Endothelial cell of umbilical vein (primary cell): ENCODE results near the gene SAT2. TPM values are rescaled to one million over a fixed set of nuclear protein-coding genes. Genes with fewer than 3 reads are reported as not detected.

ENCODE experiments used
- BruUV-seq: library from RNA; stranded (reverse); fragments of 400-500 nt; replicated peaks from 2 replicates; lab custom pipeline; 2021; lab: Mats Ljungman, UMichigan
- CTCF ChIA-PET: fragments of 300-600, 350-600 bp; sonication (Branson Sonifier 250); formaldehyde crosslinking; loops from one replicate; lab custom pipeline; 2021; ENCODE audit warnings: antibody characterized with exemption, inconsistent platforms; lab: Charles Lee
- POLR2A ChIA-PET: fragments of 300-600, 350-600 bp; sonication (Branson Sonifier 250); formaldehyde crosslinking; loops from one replicate; lab custom pipeline; 2021; ENCODE audit warnings: antibody characterized with exemption, inconsistent platforms; lab: Charles Lee
- DNase-seq: peaks from one replicate; pipeline ENCODE4 v3.0.0-alpha.2; 2011; ENCODE audit warnings: low read depth, low spot score
- FAIRE-seq: peaks from 2 replicates; lab custom pipeline; 2011; peaks lifted over from hg19 to GRCh38; lab: Jason Lieb, UNC
- H2AFZ ChIP-seq: 2 replicates; pipeline ENCODE4 v1.6.0; 2012; ENCODE audit warnings: low read depth, low read length, control low read depth, inconsistent platforms
- H3K27ac ChIP-seq: 2 replicates; pipeline ENCODE4 v1.5.1; 2011; ENCODE audit warnings: low read depth, mild to moderate bottlenecking, control low read depth, low read length, moderate library complexity; ENCODE audit not compliant: insufficient read depth
- H3K27me3 ChIP-seq, 2 experiments: 2 replicates each; pipeline versions ENCODE4 v1.6.0 to v1.6.1; 2011; ENCODE audit warnings: low read length in 2 of 2, mixed read lengths in 1 of 2; ENCODE audit not compliant: control insufficient read depth in 2 of 2, insufficient read depth in 2 of 2
- H3K36me3 ChIP-seq, 2 experiments: 2 replicates in 1 of 2; 3 replicates in 1 of 2; pipeline ENCODE4 v1.5.1; 2011; ENCODE audit warnings: low read length in 2 of 2, mild to moderate bottlenecking in 1 of 2, moderate library complexity in 1 of 2; ENCODE audit not compliant: control insufficient read depth in 2 of 2, insufficient read depth in 2 of 2; ENCODE audit errors: extremely low read depth in 1 of 2
- H3K4me1 ChIP-seq: 3 replicates; pipeline ENCODE4 v1.5.1; 2011; ENCODE audit warnings: mild to moderate bottlenecking, low read length; ENCODE audit not compliant: control insufficient read depth, insufficient read depth; ENCODE audit errors: extremely low read depth
- H3K4me2 ChIP-seq: 2 replicates; pipeline ENCODE4 v1.6.1; 2011; ENCODE audit warnings: low read length, control low read depth, mixed read lengths; ENCODE audit not compliant: insufficient read depth
- H3K4me3 ChIP-seq, 3 experiments: fragments of 200-600 bp in 1 of 3; sonication (generic), shearing (Covaris generic) in 1 of 3; replicated peaks in 1 of 3; 2 replicates each; pipeline ENCODE4 v1.5.1; 2011 to 2016; ENCODE audit warnings: control low read depth in 3 of 3, low read length in 3 of 3, mild to moderate bottlenecking in 2 of 3, inconsistent platforms in 1 of 3, low read depth in 1 of 3, moderate library complexity in 1 of 3; ENCODE audit not compliant: insufficient read depth in 1 of 3
- H3K79me2 ChIP-seq: 2 replicates; pipeline ENCODE4 v1.6.0; 2012; ENCODE audit warnings: low read length, inconsistent platforms; ENCODE audit not compliant: control insufficient read depth, insufficient read depth
- H3K9ac ChIP-seq: replicated peaks from 2 replicates; pipeline ENCODE3; 2011; ENCODE audit warnings: low read length, control low read depth; ENCODE audit not compliant: insufficient read depth; ENCODE audit errors: extremely low read depth
- H3K9me1 ChIP-seq: replicated peaks from 3 replicates; pipeline ENCODE4 v1.6.0; 2011; ENCODE audit warnings: mild to moderate bottlenecking, low read length; ENCODE audit not compliant: control insufficient read depth, insufficient read depth; ENCODE audit errors: extremely low read depth
- H3K9me3 ChIP-seq: replicated peaks from 2 replicates; pipeline ENCODE4 v1.5.1; 2012; ENCODE audit warnings: low read length, inconsistent platforms; ENCODE audit not compliant: control insufficient read depth, insufficient read depth
- H4K20me1 ChIP-seq: replicated peaks from 2 replicates; pipeline ENCODE3; 2011; ENCODE audit warnings: mild to moderate bottlenecking, low read length; ENCODE audit not compliant: control insufficient read depth, insufficient read depth; ENCODE audit errors: extremely low read depth
- CTCF ChIP-seq, 2 donors: IDR thresholded peaks; 1 replicate in 1 of 2; 2 replicates in 1 of 2; pipeline ENCODE4 v1.5.1; 2011; ENCODE audit warnings: low read length in 2 of 2, mild to moderate bottlenecking in 2 of 2, moderate library complexity in 2 of 2, control low read depth in 1 of 2, inconsistent platforms in 1 of 2, low read depth in 1 of 2; ENCODE audit not compliant: insufficient read depth in 1 of 2; ENCODE audit errors: extremely low read depth in 1 of 2
- EZH2 ChIP-seq: IDR thresholded peaks from 2 replicates; pipeline ENCODE4 v1.6.1; 2012; ENCODE audit warnings: borderline replicate concordance, low read depth, mild to moderate bottlenecking, moderate library complexity, low read length, inconsistent platforms; ENCODE audit not compliant: severe bottlenecking
- FOS ChIP-seq: IDR thresholded peaks from 2 replicates; pipeline ENCODE4 v1.6.1; 2011; ENCODE audit warnings: mild to moderate bottlenecking, low read length, moderate library complexity, borderline replicate concordance; ENCODE audit not compliant: insufficient read depth
- GATA2 ChIP-seq: IDR thresholded peaks from 2 replicates; pipeline ENCODE4 v1.7.0; 2011; ENCODE audit warnings: low read depth, mild to moderate bottlenecking, moderate library complexity, mixed read lengths, low read length; ENCODE audit not compliant: insufficient read length, insufficient read depth
- JUN ChIP-seq: IDR thresholded peaks from 2 replicates; pipeline ENCODE4 v1.6.1; 2011; ENCODE audit warnings: borderline replicate concordance, low read depth; ENCODE audit not compliant: insufficient read length, insufficient read depth
- MYC ChIP-seq: IDR thresholded peaks from one replicate; pipeline ENCODE4 v1.6.1; 2011; ENCODE audit warnings: mild to moderate bottlenecking, low read depth, low read length
- POLR2A ChIP-seq: IDR thresholded peaks from 2 replicates; pipeline ENCODE4 v1.6.1; 2012; ENCODE audit warnings: low read depth, mild to moderate bottlenecking, control low read depth, low read length
- POLR2AphosphoS5 ChIP-seq: IDR thresholded peaks from 2 replicates; pipeline ENCODE4 v1.6.1; 2012; ENCODE audit warnings: low read depth, mild to moderate bottlenecking, control low read depth, low read length, moderate library complexity; ENCODE audit not compliant: insufficient read depth
- dilution Hi-C: fragments of 300-500 bp; cut with MboI; formaldehyde crosslinking; loops from one replicate; pipeline ENCODE4 v1.15.0; 2019; ENCODE audit warnings: low sequenced_read_pairs; ENCODE audit not compliant: extremely low pct_ligation_motif_present
- intact Hi-C: fragments of 100-400 bp; cut with micrococcal nuclease; formaldehyde crosslinking; loops from one replicate; pipeline ENCODE4 v1.10.0; 2022
- polyA plus RNA-seq, 4 experiments: library from polyadenylated mRNA; depleted of rRNA in 3 of 4; stranded (reverse) in 3 of 4; unstranded in 1 of 4; fragments of >200 nt; gene quantifications; 2 replicates each; pipeline versions ENCODE4 v1.2.1 to v1.2.3, GENCODE V29; 2011 to 2012; ENCODE audit warnings: missing spikeins in 1 of 4
- total RNA-seq: library from RNA; stranded (reverse); gene quantifications from 2 replicates; pipeline ENCODE4 v1.2.3, GENCODE V29; 2021
- TF ChIP-seq, protein P1 (sequence below): IDR thresholded peaks from 2 replicates; pipeline ENCODE4 v1.6.1; 2011; ENCODE audit not compliant: insufficient read depth, insufficient read length

Gene SAT2
- total and polyA plus RNA-seq, 2 donors (not counting 3 experiments of a cell fraction or from before 2014, with no cell fraction given), result 38.0 to 51.8 TPM

- H3K27ac ChIP-seq, result no peak overlapping the region
- no peak overlapping the region for H3K4me2 ChIP-seq
- H3K9ac ChIP-seq, result no peak overlapping the region
- H3K9me3 ChIP-seq, result no peaks in the 10 kb centered on the region
- H3K36me3 ChIP-seq, result peaks cover 13 to 20% of the 10 kb centered on the region in 2 experiments
- BruUV-seq, result no TSS peak
- H2AFZ ChIP-seq, result no peak overlapping the region
- TF ChIP-seq CTCF (IDR thresholded peaks at IDR 0.05; ENCODE audit: extremely low read depth in 1 of 2, insufficient read depth in 1 of 2, low read depth in 1 of 2, low read length in 2 of 2) (no peak), POLR2AphosphoS5 (no peak), FOS (no peak), MYC (no peak), EZH2 (no peak), POLR2A (no peak), GATA2 (no peak), JUN (no peak)
- TF ChIP-seq, protein P1, sequence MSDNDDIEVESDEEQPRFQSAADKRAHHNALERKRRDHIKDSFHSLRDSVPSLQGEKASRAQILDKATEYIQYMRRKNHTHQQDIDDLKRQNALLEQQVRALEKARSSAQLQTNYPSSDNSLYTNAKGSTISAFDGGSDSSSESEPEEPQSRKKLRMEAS, result no peak
- H4K20me1 ChIP-seq, result peaks cover 2% of the 10 kb centered on the region
- intact Hi-C loops, result no loop called here
- peaks cover 2% of the 10 kb centered on the region for H3K79me2 ChIP-seq
- FAIRE-seq (no peak), DNase-seq (no peak)
- no peak overlapping the region for H3K4me3 ChIP-seq
- no peaks in the 10 kb centered on the region for H3K9me1 ChIP-seq
- H3K27me3 ChIP-seq, result no peaks in the 10 kb centered on the region
- dilution Hi-C loops, result no loop called here
- POLR2A ChIA-PET, result no interaction called here
- H3K4me1 ChIP-seq, result peaks cover 15% of the 10 kb centered on the region
- CTCF ChIA-PET, result interaction anchor here (0.7 to 2.2 kb wide), 2 partner anchors 9 to 10 kb away, joined by 3 to 7 read pairs; partner anchors contain the start of gene TP53
These were observed 48.9 kb upstream of the SAT2 start for GRCh38 chr17:7676533-7676932.
